K562 (cell line): ENCODE results near the gene TMEM266. TPM values are rescaled to one million over a fixed set of nuclear protein-coding genes. Genes with fewer than 3 reads are reported as not detected.

Source experiments
- ATAC-seq: fragments of 200-7000 bp; cut with Tn5 transposase; 3 replicates; pipeline ENCODE4 v1.9.1; 2020; ENCODE audit warnings: moderate library complexity
- BruUV-seq: library from RNA; stranded (reverse); fragments of 400-500 nt; replicated peaks from 2 replicates; lab custom pipeline; 2021; lab: Mats Ljungman, UMichigan
- CTCF ChIA-PET: fragments of 300-600 bp; formaldehyde crosslinking; extraction: SDS; loops from one replicate; lab custom pipeline; 2021; ENCODE audit warnings: low intra/inter-chr PET ratio; lab: Yijun Ruan, JAX
- POLR2A ChIA-PET: fragments of 300-600, 350-650 bp; sonication (Branson Sonifier 250); formaldehyde crosslinking; extraction: SDS; loops from one replicate; lab custom pipeline; 2021; ENCODE audit warnings: antibody characterized with exemption, inconsistent platforms; lab: Yijun Ruan, JAX
- DNase-seq, 4 experiments: peaks; one replicate each; pipeline versions ENCODE4 v3.0.0 to v3.0.0-alpha.2; 2011 to 2018; ENCODE audit warnings: low spot score in 3 of 4, mixed read lengths in 3 of 4; ENCODE audit errors: extremely low read depth in 1 of 4
- FAIRE-seq: peaks from 2 replicates; lab custom pipeline; 2011; peaks lifted over from hg19 to GRCh38; lab: Jason Lieb, UNC
- H2AFZ ChIP-seq: 2 replicates; pipeline ENCODE4 v1.6.0; 2011; ENCODE audit warnings: low read depth, low read length, control low read depth, inconsistent platforms
- H3K27ac ChIP-seq: fragments of 200-600 bp; 3 replicates; pipeline ENCODE4 v1.8.0; 2011; ENCODE audit warnings: low read depth, mild to moderate bottlenecking, control low read depth, inconsistent platforms, low read length, moderate library complexity, mixed read lengths; ENCODE audit errors: extremely low read depth
- H3K27me3 ChIP-seq, 2 experiments: fragments of 300-600 bp in 1 of 2; 2 replicates in 1 of 2; 3 replicates in 1 of 2; pipeline versions ENCODE4 v1.6.0 to v1.8.0; 2011; ENCODE audit warnings: inconsistent platforms in 2 of 2, low read length in 2 of 2, mild to moderate bottlenecking in 1 of 2, mixed read lengths in 1 of 2, moderate library complexity in 1 of 2; ENCODE audit not compliant: control insufficient read depth in 2 of 2, insufficient read depth in 2 of 2
- H3K36me3 ChIP-seq: fragments of 300-600 bp; 3 replicates; pipeline ENCODE4 v1.8.0; 2011; ENCODE audit warnings: mild to moderate bottlenecking, low read length, inconsistent platforms; ENCODE audit not compliant: control insufficient read depth, insufficient read depth
- H3K4me1 ChIP-seq, 2 experiments: fragments of 200-600 bp in 1 of 2; replicated peaks in 1 of 2; 2 replicates in 1 of 2; 3 replicates in 1 of 2; pipeline versions ENCODE4 v1.5.1 to v1.8.0; 2011; ENCODE audit warnings: inconsistent platforms in 2 of 2, low read length in 2 of 2, mild to moderate bottlenecking in 1 of 2, mixed read lengths in 1 of 2, moderate library complexity in 1 of 2; ENCODE audit not compliant: control insufficient read depth in 2 of 2, insufficient read depth in 2 of 2
- H3K4me2 ChIP-seq: 2 replicates; pipeline ENCODE4 v1.6.1; 2011; ENCODE audit warnings: low read length, control low read depth, inconsistent platforms, mixed read lengths; ENCODE audit not compliant: insufficient read depth
- H3K4me3 ChIP-seq: fragments of 200-600 bp; sonication (generic), shearing (Covaris generic); 2 replicates; pipeline ENCODE4 v1.5.1; 2016; ENCODE audit warnings: control low read depth, inconsistent platforms
- H3K79me2 ChIP-seq: fragments of 200-600 bp; 3 replicates; pipeline ENCODE4 v1.8.0; 2011; ENCODE audit warnings: low read length, inconsistent platforms; ENCODE audit not compliant: control insufficient read depth, insufficient read depth
- H3K9ac ChIP-seq, 2 experiments: 2 replicates each; pipeline versions ENCODE4 v1.6.0 to v1.6.1; 2011; ENCODE audit warnings: low read depth in 2 of 2, low read length in 2 of 2, control low read depth in 1 of 2, inconsistent platforms in 1 of 2, mild to moderate bottlenecking in 1 of 2, mixed read lengths in 1 of 2; ENCODE audit not compliant: insufficient read depth in 1 of 2
- H3K9me1 ChIP-seq: one replicate; pipeline ENCODE4 v1.6.0; 2011; ENCODE audit warnings: inconsistent platforms, mild to moderate bottlenecking, low read length, moderate library complexity; ENCODE audit not compliant: control insufficient read depth, insufficient read depth
- H3K9me3 ChIP-seq: replicated peaks from 2 replicates; pipeline ENCODE4 v1.5.1; 2011; ENCODE audit warnings: low read depth, low read length, inconsistent platforms; ENCODE audit not compliant: control insufficient read depth, insufficient read depth
- H4K20me1 ChIP-seq: replicated peaks from 2 replicates; pipeline ENCODE4 v1.6.1; 2011; ENCODE audit warnings: low read length, inconsistent platforms, mixed read lengths; ENCODE audit not compliant: control insufficient read depth, insufficient read depth
- CCAR2 ChIP-seq: fragments of 200-400 bp; formaldehyde crosslinking; IDR thresholded peaks from 2 replicates; pipeline ENCODE4 v1.6.1; 2017; ENCODE audit warnings: mild to moderate bottlenecking, low read depth, low read length
- HDAC6 ChIP-seq: IDR thresholded peaks from 2 replicates; pipeline ENCODE4 v1.6.1; 2012; ENCODE audit warnings: low read depth, mild to moderate bottlenecking, control low read depth, inconsistent platforms, low read length, moderate library complexity
- KAT7 ChIP-seq: sonication (generic); formaldehyde crosslinking; IDR thresholded peaks from 2 replicates; pipeline ENCODE4 v1.8.0; 2022; ENCODE audit warnings: missing genetic modification reagents, mild to moderate bottlenecking, borderline replicate concordance
- LCOR ChIP-seq: sonication (generic); formaldehyde crosslinking; IDR thresholded peaks from 2 replicates; pipeline ENCODE4 v1.8.0; 2022; ENCODE audit warnings: mild to moderate bottlenecking, missing genetic modification reagents
- TBL1XR1 ChIP-seq, 2 experiments: IDR thresholded peaks; 2 replicates each; pipeline ENCODE4 v1.6.1; 2012; ENCODE audit warnings: improper control_type of control experiment in 2 of 2, low read length in 2 of 2, mild to moderate bottlenecking in 1 of 2
- ZKSCAN3 ChIP-seq: fragments of 250-450 bp; sonication (Bioruptor Pico); IDR thresholded peaks from 2 replicates; pipeline ENCODE4 v1.4.0; 2020
- ZNF124 ChIP-seq: sonication (generic); formaldehyde crosslinking; IDR thresholded peaks from 2 replicates; pipeline ENCODE4 v1.8.1; 2022; ENCODE audit warnings: missing genetic modification reagents
- WGBS: fragments of 100-300 bp; shearing (Covaris generic); methylation state at CpG from one replicate; pipeline ENCODE4 v1.1.6; 2016; ENCODE audit warnings: low coverage, mixed read lengths; ENCODE audit not compliant: insufficient coverage; ENCODE audit errors: missing lambda C conversion rate; 5-methylcytosine and 5-hydroxymethylcytosine counted together
- in situ Hi-C: fragments of 300-500 bp; cut with MboI; formaldehyde crosslinking; loops from 4 replicates; pipeline ENCODE4 v1.15.0; 2018; ENCODE audit warnings: inconsistent platforms, mixed read lengths
- intact Hi-C: fragments of 100-400 bp; cut with micrococcal nuclease; formaldehyde crosslinking; loops from 2 replicates; pipeline ENCODE4 v1.14.2; 2022
- polyA plus RNA-seq, 8 experiments: library from polyadenylated mRNA; depleted of rRNA in 4 of 8; stranded (reverse) in 5 of 8; unstranded in 3 of 8; fragments of >200 nt; fragmentation: Nextera tagmentation in 2 of 8; fragmentation: Illumina TruSeq in 1 of 8; extraction: Ambion mirVana in 2 of 8; extraction: Trizol in 1 of 8; gene quantifications; 2 replicates each; pipeline versions ENCODE4 v1.2.1 to v1.2.3, GENCODE V29; 2011 to 2014; ENCODE audit warnings: inconsistent platforms in 1 of 8, missing spikeins in 1 of 8
- total RNA-seq, 7 experiments: library from RNA; depleted of rRNA in 6 of 7; stranded (reverse); fragments of >200 nt in 6 of 7; fragmentation: Illumina TruSeq in 2 of 7; extraction: Trizol in 2 of 7; gene quantifications; 2 replicates each; pipeline versions ENCODE4 v1.2.1 to v1.2.3, GENCODE V29; 2011 to 2021; ENCODE audit warnings: low replicate concordance in 1 of 7
- TF ChIP-seq, protein P1 (sequence below): fragments of 250-450 bp; sonication (Bioruptor Pico); IDR thresholded peaks from 2 replicates; pipeline ENCODE4 v1.5.1; 2021; ENCODE audit warnings: mild to moderate bottlenecking
- TF ChIP-seq, protein P2 (sequence below): fragments of 250-450 bp; sonication (Bioruptor Pico); IDR thresholded peaks from 2 replicates; pipeline ENCODE4 v1.8.0; 2021; ENCODE audit warnings: moderate library complexity, mild to moderate bottlenecking, inconsistent platforms

The TMEM266 gene
- total and polyA plus RNA-seq, 9 of the 15 experiments (the other 6 are each of a cell fraction or from before 2014, with no cell fraction given): not detected

DNA sequence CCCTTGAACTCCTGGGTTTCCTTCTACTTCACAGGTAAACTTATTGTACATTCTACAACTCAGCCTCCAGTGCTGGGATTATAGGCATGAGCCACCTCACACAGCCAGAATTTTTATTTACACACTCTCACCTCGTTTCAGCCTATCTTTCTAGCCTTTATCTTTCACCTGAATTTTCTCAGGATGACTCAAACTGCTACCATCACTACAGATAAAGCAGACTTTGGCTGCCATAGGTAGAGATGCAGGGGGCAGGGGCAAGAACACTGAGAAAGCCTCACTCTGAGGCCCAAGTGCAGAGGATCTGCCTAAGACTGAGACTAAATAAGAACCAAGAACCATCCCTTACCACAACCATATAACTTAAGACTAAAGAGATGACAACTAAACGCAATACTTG is 192.5 kb downstream of the TMEM266 start:
- Histone ChIP-seq H3K4me3 (no peak overlapping the region), H3K4me1 (no peaks in the 10 kb centered on the region), H3K9me1 (no peaks in the 10 kb centered on the region), H3K27me3 (no peaks in the 10 kb centered on the region), H3K79me2 (peaks cover 6% of the 10 kb centered on the region; the same call in 1 of the 3 replicates), H3K36me3 (peaks cover 11% of the 10 kb centered on the region; the same call in 2 of the 3 replicates), H2AFZ (no peak overlapping the region), H3K9ac (no peak overlapping the region), H3K4me2 (no peak overlapping the region), H3K27ac (no peak overlapping the region), H4K20me1 (no peaks in the 10 kb centered on the region), H3K9me3 (no peaks in the 10 kb centered on the region)
- no peak for ATAC-seq
- no TSS peak for BruUV-seq
- ChIA-PET POLR2A (no interaction called here), CTCF (no interaction called here)
- no peak for DNase-seq
- TF ChIP-seq, protein P1, sequence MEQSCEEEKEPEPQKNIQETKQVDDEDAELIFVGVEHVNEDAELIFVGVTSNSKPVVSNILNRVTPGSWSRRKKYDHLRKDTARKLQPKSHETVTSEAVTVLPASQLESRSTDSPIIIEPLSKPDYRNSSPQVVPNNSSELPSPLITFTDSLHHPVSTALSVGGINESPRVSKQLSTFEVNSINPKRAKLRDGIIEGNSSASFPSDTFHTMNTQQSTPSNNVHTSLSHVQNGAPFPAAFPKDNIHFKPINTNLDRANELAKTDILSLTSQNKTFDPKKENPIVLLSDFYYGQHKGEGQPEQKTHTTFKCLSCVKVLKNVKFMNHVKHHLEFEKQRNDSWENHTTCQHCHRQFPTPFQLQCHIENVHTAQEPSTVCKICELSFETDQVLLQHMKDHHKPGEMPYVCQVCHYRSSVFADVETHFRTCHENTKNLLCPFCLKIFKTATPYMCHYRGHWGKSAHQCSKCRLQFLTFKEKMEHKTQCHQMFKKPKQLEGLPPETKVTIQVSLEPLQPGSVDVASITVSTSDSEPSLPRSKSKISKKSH (CRISPR knock-in tag): no peak
- TF ChIP-seq ZKSCAN3 (CRISPR knock-in tag) (no peak), KAT7 (CRISPR knock-in tag) (no peak), ZNF124 (CRISPR knock-in tag) (no peak), LCOR (no peak), HDAC6 (no peak), TBL1XR1 (IDR thresholded peaks at IDR 0.05; ENCODE audit: low read length in 2 of 2) (no peak), CCAR2 (no peak)
- TF ChIP-seq, protein P2, sequence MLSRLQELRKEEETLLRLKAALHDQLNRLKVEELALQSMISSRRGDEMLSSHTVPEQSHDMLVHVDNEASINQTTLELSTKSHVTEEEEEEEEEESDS: no peak
- 49% methylated on average over 2 of the region's 2 CpGs for whole genome bisulfite sequencing
- FAIRE-seq: peak; percentile 42
- intact Hi-C loops (no loop called here), in situ Hi-C loops (no loop called here)
